ENCODE results near the gene EMD.
"Not testable (repeated sequence)": the region's sequence is repeated elsewhere in the genome, so short reads cannot be mapped to it uniquely, and the experiment has no call there.

- TF ChIP-seq, protein P1, sequence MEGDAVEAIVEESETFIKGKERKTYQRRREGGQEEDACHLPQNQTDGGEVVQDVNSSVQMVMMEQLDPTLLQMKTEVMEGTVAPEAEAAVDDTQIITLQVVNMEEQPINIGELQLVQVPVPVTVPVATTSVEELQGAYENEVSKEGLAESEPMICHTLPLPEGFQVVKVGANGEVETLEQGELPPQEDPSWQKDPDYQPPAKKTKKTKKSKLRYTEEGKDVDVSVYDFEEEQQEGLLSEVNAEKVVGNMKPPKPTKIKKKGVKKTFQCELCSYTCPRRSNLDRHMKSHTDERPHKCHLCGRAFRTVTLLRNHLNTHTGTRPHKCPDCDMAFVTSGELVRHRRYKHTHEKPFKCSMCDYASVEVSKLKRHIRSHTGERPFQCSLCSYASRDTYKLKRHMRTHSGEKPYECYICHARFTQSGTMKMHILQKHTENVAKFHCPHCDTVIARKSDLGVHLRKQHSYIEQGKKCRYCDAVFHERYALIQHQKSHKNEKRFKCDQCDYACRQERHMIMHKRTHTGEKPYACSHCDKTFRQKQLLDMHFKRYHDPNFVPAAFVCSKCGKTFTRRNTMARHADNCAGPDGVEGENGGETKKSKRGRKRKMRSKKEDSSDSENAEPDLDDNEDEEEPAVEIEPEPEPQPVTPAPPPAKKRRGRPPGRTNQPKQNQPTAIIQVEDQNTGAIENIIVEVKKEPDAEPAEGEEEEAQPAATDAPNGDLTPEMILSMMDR (IDR thresholded peaks at IDR 0.05) = not testable (repeated sequence)
- TF ChIP-seq EZH2phosphoT487 (IDR thresholded peaks at IDR 0.05) = not testable (repeated sequence)
These were observed 35.5 kb upstream of the EMD start for GRCh38 chrX:154343620-154344019.

Measured in neural progenitor cell (in vitro differentiated cells).